Breast epithelium (tissue), 4 donors: Measurements from ENCODE around the gene TRAPPC10. TPM values are rescaled to one million over a fixed set of nuclear protein-coding genes. Genes with fewer than 3 reads are reported as not detected.

Experiments
- DNase-seq, 2 donors: peaks; one replicate each; pipeline ENCODE4 v3.0.0-alpha.2; 2019; ENCODE audit warnings: low spot score in 2 of 2
- H3K27ac ChIP-seq, 2 donors: fragments of 200-600 bp; sonication (generic) in 1 of 2; one replicate each; pipeline ENCODE4 v1.5.1; 2016 to 2019; ENCODE audit warnings: mild to moderate bottlenecking in 1 of 2
- H3K27me3 ChIP-seq, 2 donors: fragments of 200-600 bp; sonication (generic) in 1 of 2; one replicate each; pipeline versions ENCODE4 v1.5.1 to v1.6.0; 2017 to 2019; ENCODE audit warnings: control low read depth in 1 of 2, mild to moderate bottlenecking in 1 of 2
- H3K36me3 ChIP-seq: fragments of 200-600 bp; one replicate; pipeline ENCODE4 v1.5.1; 2019
- H3K4me1 ChIP-seq, 2 donors: fragments of 200-600 bp; sonication (generic); one replicate each; pipeline ENCODE4 v1.5.1; 2016 to 2019; ENCODE audit warnings: control low read depth in 1 of 2
- H3K4me3 ChIP-seq, 3 donors: fragments of 200-600 bp; sonication (generic); 1 replicate in 2 of 3; 2 replicates in 1 of 3; pipeline ENCODE4 v1.5.1; 2016 to 2019; ENCODE audit warnings: mild to moderate bottlenecking in 3 of 3, moderate library complexity in 2 of 3
- H3K9me3 ChIP-seq, 2 donors: fragments of 200-600 bp; sonication (generic) in 1 of 2; one replicate each; pipeline ENCODE4 v1.5.1; 2016 to 2019; ENCODE audit warnings: control low read depth in 1 of 2
- POLR2A ChIP-seq: fragments of 450-650 bp; IDR thresholded peaks from one replicate; pipeline ENCODE4 v1.6.1; 2016; ENCODE audit warnings: antibody characterized with exemption, mild to moderate bottlenecking, moderate library complexity
- POLR2AphosphoS5 ChIP-seq, 3 donors: sonication (generic); formaldehyde crosslinking; IDR thresholded peaks; one replicate each; pipeline ENCODE4 v1.6.1; 2017; ENCODE audit warnings: antibody characterized with exemption in 3 of 3
- intact Hi-C: fragments of 100-400 bp; cut with DNase I; formaldehyde crosslinking; loops from one replicate; pipeline ENCODE4 v1.15.1; 2023; ENCODE audit warnings: low total_unique reads
- total RNA-seq, 3 donors: library from RNA; depleted of rRNA; stranded (reverse); fragments of >200 nt; gene quantifications; one replicate each; pipeline ENCODE4 v1.1.0, GENCODE V29; 2016
- TF ChIP-seq, protein P1 (sequence below), 3 donors: fragments of 450-650 bp; IDR thresholded peaks; one replicate each; pipeline ENCODE4 v1.5.1; 2016 to 2017; ENCODE audit warnings: antibody characterized with exemption in 3 of 3, mild to moderate bottlenecking in 3 of 3, moderate library complexity in 3 of 3

TRAPPC10 gene
- total RNA-seq, 3 donors from 2014 or later, result 27.4 to 35.0 (median 31.1) TPM

DNA sequence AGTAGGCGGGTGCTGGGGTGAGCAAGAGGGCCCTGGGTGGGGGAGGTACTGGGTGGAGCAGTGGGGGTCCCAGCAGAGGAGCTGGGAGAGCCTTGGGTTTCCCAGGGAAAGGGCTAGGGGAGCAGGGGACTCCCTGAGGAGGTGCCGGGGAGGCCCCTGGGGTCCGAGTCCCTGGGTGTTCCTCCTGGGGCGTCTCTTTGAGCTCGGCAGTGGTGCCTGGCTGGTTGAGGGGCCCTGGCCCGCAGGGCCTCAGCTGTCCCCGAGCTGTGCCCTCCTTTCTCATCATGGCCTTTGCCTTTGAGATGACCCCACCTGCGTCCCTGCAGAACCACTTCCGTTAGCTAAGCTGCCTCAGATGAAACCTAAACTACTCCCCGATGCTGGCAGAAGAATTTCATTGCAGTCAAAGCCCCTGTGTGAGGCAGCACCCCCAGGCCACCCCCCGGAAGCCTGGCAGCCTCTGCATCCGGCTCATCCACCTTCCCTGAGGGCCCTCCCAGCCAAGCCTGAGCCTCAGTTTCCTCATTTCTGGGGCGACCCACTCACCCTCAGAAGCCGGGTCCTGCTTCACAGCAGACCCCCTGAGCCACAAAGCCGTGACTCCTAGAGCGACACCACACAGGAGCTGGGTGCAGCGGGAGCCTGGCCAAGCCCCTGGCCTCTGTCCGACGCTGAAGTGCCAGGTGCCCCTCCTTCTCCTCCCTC lies 43.5 kb upstream of the TRAPPC10 start:
- no peaks in the 10 kb centered on the region for H3K4me1 ChIP-seq
- DNase-seq, result no peak
- intact Hi-C loops, result loop anchor here (10.0 kb wide), 1 partner anchor 154 kb away; no protein-coding TSS in a partner anchor
- no peaks in the 10 kb centered on the region for H3K9me3 ChIP-seq
- H3K27ac ChIP-seq, result no peak overlapping the region
- H3K27me3 ChIP-seq, result no peaks in the 10 kb centered on the region
- TF ChIP-seq, protein P1, sequence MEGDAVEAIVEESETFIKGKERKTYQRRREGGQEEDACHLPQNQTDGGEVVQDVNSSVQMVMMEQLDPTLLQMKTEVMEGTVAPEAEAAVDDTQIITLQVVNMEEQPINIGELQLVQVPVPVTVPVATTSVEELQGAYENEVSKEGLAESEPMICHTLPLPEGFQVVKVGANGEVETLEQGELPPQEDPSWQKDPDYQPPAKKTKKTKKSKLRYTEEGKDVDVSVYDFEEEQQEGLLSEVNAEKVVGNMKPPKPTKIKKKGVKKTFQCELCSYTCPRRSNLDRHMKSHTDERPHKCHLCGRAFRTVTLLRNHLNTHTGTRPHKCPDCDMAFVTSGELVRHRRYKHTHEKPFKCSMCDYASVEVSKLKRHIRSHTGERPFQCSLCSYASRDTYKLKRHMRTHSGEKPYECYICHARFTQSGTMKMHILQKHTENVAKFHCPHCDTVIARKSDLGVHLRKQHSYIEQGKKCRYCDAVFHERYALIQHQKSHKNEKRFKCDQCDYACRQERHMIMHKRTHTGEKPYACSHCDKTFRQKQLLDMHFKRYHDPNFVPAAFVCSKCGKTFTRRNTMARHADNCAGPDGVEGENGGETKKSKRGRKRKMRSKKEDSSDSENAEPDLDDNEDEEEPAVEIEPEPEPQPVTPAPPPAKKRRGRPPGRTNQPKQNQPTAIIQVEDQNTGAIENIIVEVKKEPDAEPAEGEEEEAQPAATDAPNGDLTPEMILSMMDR (IDR thresholded peaks at IDR 0.05), result no peak
- no peak for TF ChIP-seq POLR2AphosphoS5 (IDR thresholded peaks at IDR 0.05)
- no peak for TF ChIP-seq POLR2A
- H3K36me3 ChIP-seq, result no peaks in the 10 kb centered on the region
- H3K4me3 ChIP-seq, result no peak overlapping the region

DNA sequence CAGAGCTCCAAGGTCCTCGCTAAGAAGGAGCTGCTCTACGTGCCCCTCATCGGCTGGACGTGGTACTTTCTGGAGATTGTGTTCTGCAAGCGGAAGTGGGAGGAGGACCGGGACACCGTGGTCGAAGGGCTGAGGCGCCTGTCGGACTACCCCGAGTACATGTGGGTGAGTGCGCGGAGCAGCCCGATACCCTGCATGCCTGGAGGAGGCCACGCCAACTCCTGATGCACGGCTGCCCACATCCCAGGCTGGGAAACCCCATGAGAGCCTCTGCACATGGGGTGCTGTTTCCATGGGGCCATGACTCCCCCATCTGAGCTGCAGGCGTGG lies 43.0 kb upstream of the TRAPPC10 start:
- intact Hi-C loops, result loop anchor here (10.0 kb wide), 1 partner anchor 154 kb away; no protein-coding TSS in a partner anchor
- no peaks in the 10 kb centered on the region for H3K4me1 ChIP-seq

DNA sequence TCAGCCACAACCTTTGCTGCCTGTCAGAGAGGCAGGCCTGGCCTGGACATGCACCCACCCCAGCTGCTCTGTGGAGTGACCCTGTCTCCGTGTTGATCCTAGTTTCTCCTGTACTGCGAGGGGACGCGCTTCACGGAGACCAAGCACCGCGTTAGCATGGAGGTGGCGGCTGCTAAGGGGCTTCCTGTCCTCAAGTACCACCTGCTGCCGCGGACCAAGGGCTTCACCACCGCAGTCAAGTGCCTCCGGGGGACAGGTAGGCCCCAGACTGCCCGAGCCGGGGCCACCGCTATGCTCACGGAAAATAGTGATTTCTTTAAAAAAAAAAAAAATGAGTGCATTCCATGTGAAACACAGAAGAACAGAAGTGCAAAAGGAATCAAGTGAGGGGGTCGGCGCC lies 41.6 kb upstream of the TRAPPC10 start:
- H3K36me3 ChIP-seq, result no peaks in the 10 kb centered on the region
- no peak for DNase-seq
- no peaks in the 10 kb centered on the region for H3K27me3 ChIP-seq
- TF ChIP-seq, protein P1 (IDR thresholded peaks at IDR 0.05), result no peak
- TF ChIP-seq POLR2A (no peak), POLR2AphosphoS5 (IDR thresholded peaks at IDR 0.05) (no peak)
- H3K9me3 ChIP-seq, result no peaks in the 10 kb centered on the region
- no peak overlapping the region for H3K4me3 ChIP-seq
- intact Hi-C loops, result no loop called here
- no peaks in the 10 kb centered on the region for H3K4me1 ChIP-seq
- H3K27ac ChIP-seq, result no peak overlapping the region

More for the DNA sequence above, 43.0 kb upstream of the TRAPPC10 start:
- H3K4me3 ChIP-seq, result no peak overlapping the region
- TF ChIP-seq, protein P1 (IDR thresholded peaks at IDR 0.05), result no peak
- TF ChIP-seq POLR2A, result no peak
- TF ChIP-seq POLR2AphosphoS5 (IDR thresholded peaks at IDR 0.05), result no peak
- no peak overlapping the region for H3K27ac ChIP-seq
- no peak for DNase-seq
- no peaks in the 10 kb centered on the region for H3K9me3 ChIP-seq
- H3K36me3 ChIP-seq, result no peaks in the 10 kb centered on the region
- no peaks in the 10 kb centered on the region for H3K27me3 ChIP-seq

DNA sequence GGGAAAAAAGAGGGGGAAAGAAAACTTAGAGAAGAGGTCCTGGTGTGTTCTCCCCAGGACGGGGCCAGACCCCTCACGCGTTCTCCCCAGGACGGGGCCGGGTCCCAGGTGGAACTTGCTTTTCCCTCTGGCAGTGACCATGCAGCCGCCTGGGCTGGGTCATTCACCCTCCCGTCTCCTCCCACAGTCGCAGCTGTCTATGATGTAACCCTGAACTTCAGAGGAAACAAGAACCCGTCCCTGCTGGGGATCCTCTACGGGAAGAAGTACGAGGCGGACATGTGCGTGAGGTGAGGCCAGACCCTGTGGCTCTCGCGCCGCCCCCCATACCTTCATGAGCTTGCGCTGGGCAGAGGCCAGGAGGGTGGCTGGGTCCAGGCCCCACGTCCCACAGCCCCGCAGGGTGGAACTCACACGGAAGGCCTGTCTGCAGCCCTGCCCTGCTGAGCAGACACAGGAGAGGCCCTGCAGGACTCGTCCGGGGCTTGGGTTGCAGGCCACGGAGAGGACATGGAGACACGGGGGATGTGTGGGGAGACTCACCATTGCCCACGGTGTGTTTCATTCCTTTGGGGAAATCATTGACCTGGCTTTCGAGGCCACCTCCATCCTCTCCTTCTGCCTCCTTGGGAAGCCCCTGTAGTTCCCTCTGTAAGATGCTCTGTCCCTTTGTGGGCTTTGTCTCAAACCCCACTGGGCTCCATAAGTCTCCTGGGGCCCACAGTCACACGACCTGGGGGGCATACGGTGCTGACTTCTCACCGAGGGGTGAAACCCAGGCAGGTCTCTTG lies 40.7 kb upstream of the TRAPPC10 start:
- intact Hi-C loops, result no loop called here
- Histone ChIP-seq H3K27me3 (no peaks in the 10 kb centered on the region), H3K4me1 (no peaks in the 10 kb centered on the region), H3K9me3 (no peaks in the 10 kb centered on the region), H3K36me3 (no peaks in the 10 kb centered on the region), H3K27ac (no peak overlapping the region), H3K4me3 (no peak overlapping the region)
- DNase-seq, result no peak
- TF ChIP-seq, protein P1 (IDR thresholded peaks at IDR 0.05), result no peak
- TF ChIP-seq POLR2A (no peak), POLR2AphosphoS5 (IDR thresholded peaks at IDR 0.05) (no peak)

DNA sequence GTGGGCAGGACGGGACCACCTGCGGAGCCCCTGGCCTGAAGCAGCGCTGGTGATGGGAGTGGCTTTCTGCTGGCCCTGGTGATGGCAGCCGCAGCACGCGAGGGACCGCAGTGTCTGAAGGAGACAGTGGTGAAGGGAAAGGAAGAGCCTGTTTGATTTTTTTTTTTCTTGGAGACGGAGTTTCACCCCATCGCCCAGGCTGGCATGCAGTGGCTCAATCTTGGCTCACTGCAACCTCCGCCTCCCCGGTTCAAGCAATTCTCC lies 40.2 kb upstream of the TRAPPC10 start:
- Histone ChIP-seq H3K9me3 (no peaks in the 10 kb centered on the region), H3K4me1 (no peaks in the 10 kb centered on the region), H3K27ac (no peak overlapping the region), H3K27me3 (no peaks in the 10 kb centered on the region), H3K4me3 (no peak overlapping the region), H3K36me3 (no peaks in the 10 kb centered on the region)
- DNase-seq, result no peak
- intact Hi-C loops, result no loop called here
- TF ChIP-seq, protein P1 (IDR thresholded peaks at IDR 0.05), result no peak
- TF ChIP-seq POLR2A, result no peak
- TF ChIP-seq POLR2AphosphoS5 (IDR thresholded peaks at IDR 0.05), result no peak
